Fibroblast of pulmonary artery (primary cell): ENCODE data around the gene PPP3R1.
A peak's percentile ranks its signal among the peaks of the same experiment; 100 is the strongest.

Experiments used
- DNase-seq: peaks from one replicate; pipeline ENCODE4 v3.0.0-alpha.2; 2010; ENCODE audit warnings: low read depth
- H3K4me3 ChIP-seq: replicated peaks from 2 replicates; pipeline ENCODE4 v1.5.1; 2011; ENCODE audit warnings: low read depth, mild to moderate bottlenecking, control low read depth, low read length, moderate library complexity
- CTCF ChIP-seq: IDR thresholded peaks from 2 replicates; pipeline ENCODE4 v1.5.1; 2011; ENCODE audit warnings: mild to moderate bottlenecking, control low read depth, low read length, inconsistent platforms; ENCODE audit errors: missing control alignments

The PPP3R1 gene

GRCh38 chr2:68151037-68151436 lies 101.3 kb downstream of the PPP3R1 start:
- peak; percentile 21 for DNase-seq
- TF ChIP-seq CTCF: no peak
- no peak overlapping the region for H3K4me3 ChIP-seq

DNA sequence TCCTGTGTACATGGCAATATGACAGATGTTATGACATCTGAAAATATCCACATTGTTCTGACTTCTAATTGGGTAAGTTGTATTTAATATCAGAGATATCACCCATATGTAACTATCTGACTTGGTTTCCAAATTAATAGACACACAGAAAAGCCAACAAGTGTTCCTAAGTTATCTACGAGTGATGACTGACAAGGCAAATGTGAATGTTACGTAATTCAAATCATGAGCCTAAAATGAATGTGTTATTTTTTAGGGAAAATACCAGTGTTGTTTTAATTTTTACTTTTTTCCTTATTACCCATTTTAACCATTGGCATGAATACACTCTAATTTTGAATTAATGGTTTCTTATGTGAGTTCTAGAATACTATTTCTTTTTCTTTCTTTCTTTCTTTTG lies 110.5 kb downstream of the PPP3R1 start:
- DNase-seq: no peak
- no peak for TF ChIP-seq CTCF
- H3K4me3 ChIP-seq: no peak overlapping the region

DNA sequence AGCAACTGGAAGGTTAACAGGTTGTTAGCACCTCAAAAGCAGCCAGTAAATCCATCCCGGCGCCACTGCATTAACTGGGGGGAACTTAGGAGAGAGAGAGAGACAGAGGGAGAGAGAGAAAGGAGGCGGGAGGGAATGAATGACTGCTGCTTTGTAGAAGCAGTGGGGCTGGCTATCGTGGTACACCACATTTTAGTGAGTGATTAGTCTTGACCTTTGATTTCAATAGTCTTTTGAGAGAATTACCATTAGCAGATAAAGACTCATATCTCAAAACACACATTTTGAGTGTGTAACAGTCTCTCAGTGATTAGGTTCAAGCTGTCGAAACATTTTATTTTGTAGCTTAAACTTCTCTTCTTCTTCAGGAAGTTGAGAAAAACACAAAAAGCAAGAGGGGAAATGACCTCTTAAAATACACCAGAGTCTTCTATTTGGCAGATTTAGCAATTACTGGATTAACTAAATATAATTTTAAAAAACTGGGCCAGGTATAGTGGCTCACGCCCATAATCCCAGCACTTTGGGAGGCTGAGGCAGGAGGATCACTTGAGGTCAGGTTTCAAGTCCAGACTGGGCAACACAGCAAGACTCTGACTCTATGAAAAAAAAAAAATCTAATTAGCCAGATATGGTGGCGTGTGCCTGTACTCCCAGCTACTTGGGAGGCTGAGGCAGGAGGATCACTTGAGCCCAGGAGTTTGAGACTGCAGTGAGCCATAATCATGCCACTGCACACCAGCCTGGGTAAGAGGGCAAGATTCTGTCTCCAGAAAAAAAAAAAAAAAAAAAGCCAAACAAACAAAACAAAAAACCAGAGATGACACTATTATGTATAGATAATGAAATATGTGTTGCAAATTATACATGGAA lies 116.6 kb downstream of the PPP3R1 start:
- no peak for TF ChIP-seq CTCF
- no peak for DNase-seq
- H3K4me3 ChIP-seq: no peak overlapping the region

DNA sequence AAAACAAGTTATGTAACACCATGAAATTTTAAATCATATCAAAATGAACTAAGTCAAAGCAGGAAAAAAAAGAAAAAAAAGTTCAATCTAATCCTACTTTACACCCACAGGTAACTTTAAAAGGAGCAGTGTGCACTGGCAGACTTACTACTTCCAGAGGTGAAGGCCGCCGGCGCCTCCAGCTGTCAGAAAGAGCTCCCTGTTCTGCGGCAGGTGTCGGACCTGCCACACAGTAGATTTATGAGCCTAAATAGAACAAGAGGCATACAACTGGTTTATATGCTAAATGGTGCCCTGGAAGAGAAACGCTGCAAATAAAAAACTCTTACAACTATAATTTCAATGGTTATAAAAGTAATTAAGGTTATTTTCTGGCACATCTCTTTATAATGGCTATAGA lies 117.8 kb downstream of the PPP3R1 start:
- TF ChIP-seq CTCF: no peak
- no peak for DNase-seq
- no peak overlapping the region for H3K4me3 ChIP-seq

DNA sequence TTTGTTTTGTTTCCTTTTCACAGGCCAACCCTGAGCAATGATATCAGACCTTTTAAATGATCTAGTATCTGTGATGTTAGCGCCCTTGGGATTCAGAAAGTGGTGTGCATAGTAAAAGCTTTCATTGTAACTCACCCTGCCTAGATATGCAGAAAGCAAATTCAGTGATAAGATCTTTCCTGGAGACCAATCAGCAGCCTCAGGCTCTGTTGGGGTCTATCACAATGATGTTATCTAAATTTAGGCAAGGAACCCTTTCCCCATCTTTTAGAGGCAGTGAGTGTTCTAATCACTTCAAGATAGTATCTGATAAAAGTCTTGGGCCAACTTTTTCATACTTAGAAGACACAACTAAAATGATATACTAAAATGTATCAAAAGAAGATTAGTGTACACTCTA lies 118.2 kb downstream of the PPP3R1 start:
- DNase-seq: no peak
- no peak overlapping the region for H3K4me3 ChIP-seq
- no peak for TF ChIP-seq CTCF
